ENCODE measurements around the gene DAGLA.

DAGLA gene

DNA sequence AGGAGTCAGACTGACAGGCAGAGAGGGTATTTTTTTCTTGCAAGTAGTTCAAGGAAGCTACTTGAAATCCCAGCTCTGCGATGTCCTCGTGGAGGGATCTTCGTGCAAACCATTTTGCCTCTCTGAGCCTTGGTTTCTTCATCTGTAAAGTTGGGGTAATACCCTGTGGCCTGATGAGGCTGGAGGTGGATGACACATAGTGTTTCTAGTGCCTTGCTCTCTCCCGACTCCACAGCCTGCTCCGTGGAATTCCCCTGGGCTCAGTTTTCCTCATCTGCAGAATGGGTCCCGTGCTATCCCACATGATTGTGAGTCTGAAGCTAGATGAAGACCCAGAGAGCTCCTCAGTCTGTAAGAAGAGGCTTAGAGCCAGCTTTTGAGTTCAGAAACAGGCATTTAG lies 32.7 kb downstream of the DAGLA start:
- Histone ChIP-seq H2AFZ (ENCODE audit: low read depth, low read length, severe bottlenecking) (no peak overlapping the region), H3K27me3 (ENCODE audit: low read length) (no peaks in the 10 kb centered on the region), H3K27ac (ENCODE audit: low read depth, low read length) (no peak overlapping the region), H3K4me2 (ENCODE audit: low read depth, low read length, poor library complexity, severe bottlenecking) (no peak overlapping the region), H3K36me3 (ENCODE audit: low read length) (no peaks in the 10 kb centered on the region), H3K9me2 (replicated peaks; ENCODE audit: insufficient read depth, low read length) (no peaks in the 10 kb centered on the region), H4K20me1 (ENCODE audit: low read depth, low read length) (no peaks in the 10 kb centered on the region), H3K9ac (ENCODE audit: low read length) (no peak overlapping the region), H3K9me3 (ENCODE audit: insufficient read depth, low read length) (no peaks in the 10 kb centered on the region), H3K79me2 (ENCODE audit: insufficient read depth, low read length) (no peaks in the 10 kb centered on the region), H3K4me3 (ENCODE audit: insufficient read depth, low read length, poor library complexity, severe bottlenecking) (no peak overlapping the region), H3F3A (ENCODE audit: insufficient read depth) (no peaks in the 10 kb centered on the region)
- no peak for TF ChIP-seq EZH2phosphoT487 (conservative IDR thresholded peaks at IDR 0.05; ENCODE audit: low read length)
- TF ChIP-seq, protein P1, sequence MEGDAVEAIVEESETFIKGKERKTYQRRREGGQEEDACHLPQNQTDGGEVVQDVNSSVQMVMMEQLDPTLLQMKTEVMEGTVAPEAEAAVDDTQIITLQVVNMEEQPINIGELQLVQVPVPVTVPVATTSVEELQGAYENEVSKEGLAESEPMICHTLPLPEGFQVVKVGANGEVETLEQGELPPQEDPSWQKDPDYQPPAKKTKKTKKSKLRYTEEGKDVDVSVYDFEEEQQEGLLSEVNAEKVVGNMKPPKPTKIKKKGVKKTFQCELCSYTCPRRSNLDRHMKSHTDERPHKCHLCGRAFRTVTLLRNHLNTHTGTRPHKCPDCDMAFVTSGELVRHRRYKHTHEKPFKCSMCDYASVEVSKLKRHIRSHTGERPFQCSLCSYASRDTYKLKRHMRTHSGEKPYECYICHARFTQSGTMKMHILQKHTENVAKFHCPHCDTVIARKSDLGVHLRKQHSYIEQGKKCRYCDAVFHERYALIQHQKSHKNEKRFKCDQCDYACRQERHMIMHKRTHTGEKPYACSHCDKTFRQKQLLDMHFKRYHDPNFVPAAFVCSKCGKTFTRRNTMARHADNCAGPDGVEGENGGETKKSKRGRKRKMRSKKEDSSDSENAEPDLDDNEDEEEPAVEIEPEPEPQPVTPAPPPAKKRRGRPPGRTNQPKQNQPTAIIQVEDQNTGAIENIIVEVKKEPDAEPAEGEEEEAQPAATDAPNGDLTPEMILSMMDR (IDR thresholded peaks at IDR 0.05; ENCODE audit: insufficient read depth, low read length, poor library complexity, severe bottlenecking), result no peak

- Histone ChIP-seq H3F3A (ENCODE audit: insufficient read depth) (no peaks in the 10 kb centered on the region), H3K9me3 (ENCODE audit: insufficient read depth, low read length) (no peaks in the 10 kb centered on the region), H4K20me1 (ENCODE audit: low read depth, low read length) (no peaks in the 10 kb centered on the region), H2AFZ (ENCODE audit: low read depth, low read length, severe bottlenecking) (no peak overlapping the region), H3K4me2 (ENCODE audit: low read depth, low read length, poor library complexity, severe bottlenecking) (no peak overlapping the region), H3K36me3 (ENCODE audit: low read length) (no peaks in the 10 kb centered on the region), H3K27me3 (ENCODE audit: low read length) (no peaks in the 10 kb centered on the region), H3K79me2 (ENCODE audit: insufficient read depth, low read length) (no peaks in the 10 kb centered on the region), H3K4me3 (ENCODE audit: insufficient read depth, low read length, poor library complexity, severe bottlenecking) (no peak overlapping the region), H3K27ac (ENCODE audit: low read depth, low read length) (no peak overlapping the region), H3K9me2 (replicated peaks; ENCODE audit: insufficient read depth, low read length) (no peaks in the 10 kb centered on the region), H3K9ac (ENCODE audit: low read length) (no peak overlapping the region)
- TF ChIP-seq, protein P1 (IDR thresholded peaks at IDR 0.05; ENCODE audit: insufficient read depth, low read length, poor library complexity, severe bottlenecking), result no peak
- no peak for TF ChIP-seq EZH2phosphoT487 (conservative IDR thresholded peaks at IDR 0.05; ENCODE audit: low read length)
Measured at GRCh38 chr11:61713464-61713863, 33.3 kb downstream of the DAGLA start.

GRCh38 chr11:61713906-61714305 lies 33.7 kb downstream of the DAGLA start:
- Histone ChIP-seq H3K79me2 (ENCODE audit: insufficient read depth, low read length) (no peaks in the 10 kb centered on the region), H3K36me3 (ENCODE audit: low read length) (no peaks in the 10 kb centered on the region), H3K9me3 (ENCODE audit: insufficient read depth, low read length) (no peaks in the 10 kb centered on the region), H3K27ac (ENCODE audit: low read depth, low read length) (no peak overlapping the region), H3K27me3 (ENCODE audit: low read length) (no peaks in the 10 kb centered on the region), H3K9ac (ENCODE audit: low read length) (no peak overlapping the region), H3K4me2 (ENCODE audit: low read depth, low read length, poor library complexity, severe bottlenecking) (no peak overlapping the region), H3K4me3 (ENCODE audit: insufficient read depth, low read length, poor library complexity, severe bottlenecking) (no peak overlapping the region), H2AFZ (ENCODE audit: low read depth, low read length, severe bottlenecking) (no peak overlapping the region), H3K9me2 (replicated peaks; ENCODE audit: insufficient read depth, low read length) (no peaks in the 10 kb centered on the region), H3F3A (ENCODE audit: insufficient read depth) (no peaks in the 10 kb centered on the region), H4K20me1 (ENCODE audit: low read depth, low read length) (no peaks in the 10 kb centered on the region)
- no peak for TF ChIP-seq EZH2phosphoT487 (conservative IDR thresholded peaks at IDR 0.05; ENCODE audit: low read length)
- TF ChIP-seq, protein P1 (IDR thresholded peaks at IDR 0.05; ENCODE audit: insufficient read depth, low read length, poor library complexity, severe bottlenecking), result no peak

Measured in SU-DHL-6 (cell line).